HG03520 (cell line): ENCODE results near the gene GPR17.

ENCODE experiments used
- ATAC-seq: cut with Tn5 transposase; IDR thresholded peaks from one replicate; pipeline ENCODE4 v1.9.1; 2021; ENCODE audit warnings: mild to moderate bottlenecking, moderate library complexity; ENCODE audit not compliant: unreplicated experiment

GPR17 gene

GRCh38 chr2:127681976-127682857, 36.3 kb downstream of the GPR17 start:
- no peak for ATAC-seq

DNA sequence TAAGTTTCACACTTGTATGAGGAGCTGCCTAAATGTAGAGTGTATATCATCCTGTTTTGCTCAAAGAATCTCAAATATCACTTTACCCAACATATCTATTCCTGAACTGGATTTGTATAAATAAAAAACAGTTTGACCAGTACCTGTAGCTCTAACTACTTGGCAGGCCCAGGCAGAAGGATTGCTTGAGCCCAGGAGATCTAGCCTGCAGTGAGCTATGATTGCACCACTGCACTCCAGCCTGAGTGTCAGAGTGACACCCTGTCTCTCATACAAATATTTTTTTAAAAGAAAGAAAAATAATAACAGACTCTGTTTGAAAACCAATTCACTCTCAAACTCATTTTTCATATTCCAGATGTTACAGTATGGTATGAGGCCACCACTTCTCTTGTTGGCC, 37.1 kb downstream of the GPR17 start:
- ATAC-seq: no peak

DNA sequence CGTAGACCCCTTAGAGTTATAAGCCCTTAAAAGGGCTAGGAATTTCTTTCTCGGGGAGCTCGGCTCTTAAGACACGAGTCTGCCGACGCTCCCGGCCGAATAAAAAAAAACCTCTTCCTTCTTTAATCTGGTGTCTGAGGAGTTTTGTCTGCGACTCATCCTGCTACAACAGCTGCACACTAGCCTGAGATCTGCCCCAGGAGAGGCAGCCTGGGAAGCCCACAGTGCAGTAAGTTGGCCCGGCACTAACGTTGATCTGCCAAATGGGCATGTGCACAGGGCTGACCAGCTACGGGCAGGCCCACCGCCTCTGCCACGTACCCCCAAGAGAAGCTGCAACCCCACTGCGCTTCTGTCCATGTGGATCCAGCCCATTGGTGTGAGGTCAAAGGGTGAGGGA, 37.8 kb downstream of the GPR17 start:
- no peak for ATAC-seq

DNA sequence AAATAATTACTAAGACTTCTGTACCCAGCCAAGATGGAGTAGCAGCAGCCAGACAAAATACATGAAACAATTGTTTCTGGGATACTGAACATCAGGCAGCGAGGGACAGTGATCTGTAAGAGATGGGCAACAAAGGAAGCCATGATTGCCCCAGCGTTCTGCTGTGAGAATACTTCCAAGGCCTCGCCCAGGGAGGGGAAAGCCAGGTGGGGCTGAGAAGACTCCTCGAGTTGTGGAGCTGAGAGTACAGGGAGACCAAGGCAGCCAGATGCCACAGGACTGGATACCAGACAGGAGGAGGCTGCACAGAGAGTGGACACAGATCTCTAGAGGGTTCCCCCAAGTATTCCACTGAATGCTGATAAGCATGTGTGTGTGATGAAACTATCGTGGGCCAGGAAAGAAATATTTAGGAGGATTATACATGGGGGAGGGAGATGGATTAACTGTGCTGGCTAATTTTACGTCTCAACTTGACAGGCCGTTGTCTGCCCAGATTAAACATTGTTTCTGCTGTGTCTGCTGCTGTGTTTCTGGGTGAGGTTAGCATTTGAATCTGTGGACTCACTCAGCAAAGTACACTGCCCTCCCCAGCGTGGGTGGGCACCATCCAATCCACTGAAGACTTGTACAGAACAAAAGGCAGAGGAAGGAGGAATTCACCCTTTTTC, 39.6 kb downstream of the GPR17 start:
- no peak for ATAC-seq

- no peak for ATAC-seq
Measured at GRCh38 chr2:127688405-127688804, 42.5 kb downstream of the GPR17 start.

GRCh38 chr2:127690696-127691095, 44.7 kb downstream of the GPR17 start:
- ATAC-seq: no peak

- ATAC-seq: no peak
Measured at GRCh38 chr2:127694986-127695385, 49.0 kb downstream of the GPR17 start.

GRCh38 chr2:127695491-127696472, 49.8 kb downstream of the GPR17 start:
- no peak for ATAC-seq

- ATAC-seq: no peak
Measured at GRCh38 chr2:127697482-127698180, 51.7 kb downstream of the GPR17 start.

DNA sequence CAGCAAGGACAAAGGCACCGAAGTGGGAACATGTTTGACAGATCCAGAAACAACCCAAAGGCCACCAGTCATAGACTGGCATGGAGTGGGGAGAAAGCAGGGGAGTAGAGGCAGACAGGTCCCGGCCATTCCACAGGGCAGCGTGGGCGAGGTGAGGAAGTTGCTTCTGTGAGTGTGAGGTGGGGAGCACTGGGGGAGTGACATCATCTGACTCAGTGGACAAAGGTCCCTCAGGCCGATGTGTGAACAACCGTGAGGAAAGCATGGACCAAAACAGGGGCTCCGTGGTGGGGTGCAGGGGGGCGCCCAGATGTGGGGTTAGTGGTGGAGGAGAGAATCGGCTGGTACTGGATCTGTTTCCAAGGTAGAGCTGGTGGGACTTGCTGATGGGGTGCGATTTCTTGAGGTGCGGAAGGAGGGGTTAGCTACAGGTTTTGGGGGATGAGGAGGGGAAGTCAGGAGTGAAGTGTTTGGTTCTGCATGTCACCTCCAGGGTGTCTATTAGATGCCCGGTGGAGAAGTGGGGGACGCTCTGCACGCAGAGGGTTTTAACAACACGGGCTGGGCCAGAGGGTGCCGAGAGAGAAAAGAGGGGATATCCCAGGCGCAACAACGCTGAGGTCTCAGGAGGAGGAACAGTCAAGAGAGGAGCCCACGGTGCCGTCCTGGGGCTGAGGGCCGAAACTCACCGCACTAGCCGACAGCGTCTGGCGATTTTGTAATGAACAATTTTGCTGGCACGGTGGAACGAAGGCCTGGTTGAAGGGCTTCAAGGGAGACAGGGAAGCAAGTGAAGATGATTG, 52.8 kb downstream of the GPR17 start:
- ATAC-seq: no peak

- peak; percentile 56 for ATAC-seq
Measured at GRCh38 chr2:127700527-127701192, 54.7 kb downstream of the GPR17 start.

- peak; percentile 65 for ATAC-seq
Measured at GRCh38 chr2:127701193-127701650, 55.3 kb downstream of the GPR17 start, which contains the start of gene SFT2D3. Gene SFT2D3 (plus strand): TSS chr2:127701497. CDS start chr2:127701529, 32 bp downstream.

DNA sequence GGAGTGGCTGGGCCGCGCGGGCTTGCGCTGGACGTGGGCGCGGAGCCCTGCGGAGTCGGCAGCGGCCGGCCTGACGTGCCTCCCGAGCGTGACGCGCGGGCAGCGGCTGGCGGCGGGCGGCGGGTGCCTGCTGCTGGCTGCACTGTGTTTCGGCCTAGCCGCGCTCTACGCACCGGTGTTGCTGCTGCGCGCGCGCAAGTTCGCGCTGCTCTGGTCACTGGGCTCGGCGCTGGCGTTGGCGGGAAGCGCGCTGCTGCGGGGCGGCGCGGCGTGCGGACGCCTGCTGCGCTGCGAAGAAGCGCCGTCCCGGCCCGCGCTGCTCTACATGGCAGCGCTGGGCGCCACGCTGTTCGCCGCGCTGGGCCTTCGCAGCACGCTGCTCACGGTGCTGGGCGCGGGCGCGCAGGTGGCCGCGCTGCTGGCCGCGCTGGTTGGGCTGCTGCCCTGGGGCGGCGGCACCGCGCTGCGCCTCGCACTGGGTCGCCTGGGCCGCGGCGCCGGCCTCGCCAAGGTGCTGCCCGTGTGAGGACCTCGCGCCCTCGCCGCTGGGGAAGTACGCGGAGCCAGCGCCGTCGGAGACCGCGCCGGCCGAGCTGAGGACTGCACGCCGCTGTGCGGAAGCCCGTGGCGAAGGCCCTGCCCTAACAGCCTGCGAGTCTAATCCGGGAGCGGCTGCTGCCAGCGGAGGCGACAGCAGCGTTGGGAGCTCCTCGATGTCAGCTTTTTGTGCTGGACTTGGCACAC, 55.9 kb downstream of the GPR17 start:
- ATAC-seq: peak; percentile 44
